SK-N-SH treated with all-trans-retinoic acid at 6 μM for 48 hours (cell line): ENCODE data around the gene SH2D6.

Experiments used
- ATAC-seq: fragments of 200-7000 bp; cut with Tn5 transposase; 3 replicates; pipeline ENCODE4 v1.9.1; 2020; ENCODE audit warnings: mild to moderate bottlenecking, moderate library complexity
- ARNTL ChIP-seq: fragments of 450-650 bp; formaldehyde crosslinking; IDR thresholded peaks from 2 replicates; pipeline ENCODE4 v1.5.0; 2020; ENCODE audit warnings: low read depth, mild to moderate bottlenecking, moderate library complexity, borderline replicate concordance
- CREB5 ChIP-seq: fragments of 250-450 bp; sonication (Bioruptor Pico); IDR thresholded peaks from 2 replicates; pipeline ENCODE4 v1.5.1; 2020; ENCODE audit warnings: low read depth, mild to moderate bottlenecking, moderate library complexity
- CSDC2 ChIP-seq: fragments of 250-450 bp; sonication (Bioruptor Pico); IDR thresholded peaks from 2 replicates; pipeline ENCODE4 v1.5.0; 2020; ENCODE audit warnings: mild to moderate bottlenecking, moderate library complexity
- CSRNP3 ChIP-seq: fragments of 250-450 bp; sonication (Bioruptor Pico); IDR thresholded peaks from 2 replicates; pipeline ENCODE4 v1.5.1; 2021; ENCODE audit warnings: mild to moderate bottlenecking, moderate library complexity
- GLIS3 ChIP-seq: fragments of 250-450 bp; sonication (Bioruptor Pico); IDR thresholded peaks from 2 replicates; pipeline ENCODE4 v1.5.0; 2020; ENCODE audit warnings: mild to moderate bottlenecking, moderate library complexity
- ISL1 ChIP-seq: fragments of 250-450 bp; sonication (Bioruptor Pico); IDR thresholded peaks from 2 replicates; pipeline ENCODE4 v2.1.2; 2022; ENCODE audit warnings: mild to moderate bottlenecking, moderate library complexity
- OSR1 ChIP-seq: fragments of 250-450 bp; sonication (Bioruptor Pico); IDR thresholded peaks from 2 replicates; pipeline ENCODE4 v1.8.0; 2022; ENCODE audit warnings: moderate library complexity, mild to moderate bottlenecking, inconsistent platforms
- PATZ1 ChIP-seq: fragments of 250-450 bp; sonication (Bioruptor Pico); IDR thresholded peaks from 2 replicates; pipeline ENCODE4 v1.8.0; 2020; ENCODE audit warnings: mild to moderate bottlenecking, moderate library complexity, borderline replicate concordance
- PPARA ChIP-seq: fragments of 250-450 bp; sonication (Bioruptor Pico); IDR thresholded peaks from 2 replicates; pipeline ENCODE4 v1.5.0; 2020; ENCODE audit warnings: mild to moderate bottlenecking, borderline replicate concordance
- RARB ChIP-seq: fragments of 250-450 bp; sonication (Bioruptor Pico); IDR thresholded peaks from 2 replicates; pipeline ENCODE4 v1.8.0; 2021; ENCODE audit warnings: mild to moderate bottlenecking, moderate library complexity
- SNAI2 ChIP-seq: fragments of 250-450 bp; sonication (Bioruptor Pico); IDR thresholded peaks from 2 replicates; pipeline ENCODE4 v1.5.0; 2020; ENCODE audit warnings: mild to moderate bottlenecking, moderate library complexity
- TCF4 ChIP-seq: fragments of 250-450 bp; sonication (Bioruptor Pico); IDR thresholded peaks from 2 replicates; pipeline ENCODE4 v1.8.0; 2021; ENCODE audit warnings: mild to moderate bottlenecking, moderate library complexity, borderline replicate concordance
- TOX ChIP-seq: fragments of 250-450 bp; sonication (Bioruptor Pico); IDR thresholded peaks from 2 replicates; pipeline ENCODE4 v1.8.0; 2021; ENCODE audit warnings: mild to moderate bottlenecking, moderate library complexity, borderline replicate concordance
- ZC3H10 ChIP-seq: fragments of 250-450 bp; sonication (Bioruptor Pico); IDR thresholded peaks from 2 replicates; pipeline ENCODE4 v1.5.1; 2021; ENCODE audit warnings: mild to moderate bottlenecking, moderate library complexity
- ZFP3 ChIP-seq: fragments of 250-450 bp; sonication (Bioruptor Pico); IDR thresholded peaks from 2 replicates; pipeline ENCODE4 v1.5.0; 2020; ENCODE audit warnings: mild to moderate bottlenecking, moderate library complexity
- ZFP30 ChIP-seq: fragments of 450-650 bp; formaldehyde crosslinking; IDR thresholded peaks from 2 replicates; pipeline ENCODE4 v1.5.0; 2022; ENCODE audit warnings: mild to moderate bottlenecking, moderate library complexity
- ZNF70 ChIP-seq: fragments of 450-650 bp; formaldehyde crosslinking; IDR thresholded peaks from 2 replicates; pipeline ENCODE4 v1.5.0; 2020; ENCODE audit warnings: mild to moderate bottlenecking, moderate library complexity
- ZNF8 ChIP-seq: fragments of 450-650 bp; formaldehyde crosslinking; IDR thresholded peaks from 2 replicates; pipeline ENCODE4 v1.5.0; 2020; ENCODE audit warnings: mild to moderate bottlenecking, moderate library complexity
- TF ChIP-seq, protein P1 (sequence below): fragments of 250-450 bp; sonication (Bioruptor Pico); IDR thresholded peaks from 2 replicates; pipeline ENCODE4 v1.5.0; 2020; ENCODE audit warnings: mild to moderate bottlenecking, moderate library complexity

Gene SH2D6

DNA sequence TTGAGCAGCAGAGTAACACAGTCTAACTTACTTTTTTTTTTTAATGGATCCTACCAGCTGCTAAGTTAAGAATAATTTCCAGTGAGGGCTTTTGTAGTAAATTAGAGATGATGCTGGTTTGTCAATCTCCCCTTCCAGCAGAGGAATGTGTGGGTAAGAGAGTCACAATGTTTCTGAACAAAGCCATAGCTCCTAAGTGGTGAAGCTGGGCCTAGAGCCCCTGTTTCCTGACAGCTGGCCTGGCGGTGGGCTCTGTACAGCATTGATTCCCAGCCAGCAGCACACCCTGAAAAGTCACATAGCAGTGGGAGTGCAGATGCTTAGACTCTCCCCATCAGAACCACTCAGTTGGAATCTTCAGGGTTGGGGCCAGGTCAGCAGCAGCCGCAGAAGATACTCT lies 32.8 kb upstream of the SH2D6 start (continued):
- TF ChIP-seq PATZ1 (CRISPR knock-in tag) (no peak), ARNTL (CRISPR knock-in tag) (no peak), CSRNP3 (no peak)
- TF ChIP-seq, all 23 proteins: peak for 0

DNA sequence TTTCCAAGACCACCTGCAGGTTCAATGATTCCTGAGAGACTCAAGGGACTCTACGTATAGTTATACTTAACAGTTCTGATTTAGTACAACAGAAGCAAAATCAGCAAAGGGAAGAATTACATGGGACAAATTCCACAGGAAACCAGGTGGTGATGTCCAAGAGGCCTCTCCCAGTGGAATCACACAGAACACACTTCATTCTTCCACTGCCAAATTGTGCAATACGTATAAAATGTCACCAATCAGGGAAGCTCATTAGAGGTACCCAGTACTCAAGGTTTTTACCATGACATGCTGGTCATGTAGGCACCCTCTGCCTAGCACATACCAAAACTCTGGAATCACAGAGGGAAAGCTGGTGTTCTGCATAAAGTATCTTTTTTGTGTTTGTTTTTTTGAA lies 30.8 kb upstream of the SH2D6 start:
- no peak for TF ChIP-seq CSRNP3
- TF ChIP-seq, protein P1, sequence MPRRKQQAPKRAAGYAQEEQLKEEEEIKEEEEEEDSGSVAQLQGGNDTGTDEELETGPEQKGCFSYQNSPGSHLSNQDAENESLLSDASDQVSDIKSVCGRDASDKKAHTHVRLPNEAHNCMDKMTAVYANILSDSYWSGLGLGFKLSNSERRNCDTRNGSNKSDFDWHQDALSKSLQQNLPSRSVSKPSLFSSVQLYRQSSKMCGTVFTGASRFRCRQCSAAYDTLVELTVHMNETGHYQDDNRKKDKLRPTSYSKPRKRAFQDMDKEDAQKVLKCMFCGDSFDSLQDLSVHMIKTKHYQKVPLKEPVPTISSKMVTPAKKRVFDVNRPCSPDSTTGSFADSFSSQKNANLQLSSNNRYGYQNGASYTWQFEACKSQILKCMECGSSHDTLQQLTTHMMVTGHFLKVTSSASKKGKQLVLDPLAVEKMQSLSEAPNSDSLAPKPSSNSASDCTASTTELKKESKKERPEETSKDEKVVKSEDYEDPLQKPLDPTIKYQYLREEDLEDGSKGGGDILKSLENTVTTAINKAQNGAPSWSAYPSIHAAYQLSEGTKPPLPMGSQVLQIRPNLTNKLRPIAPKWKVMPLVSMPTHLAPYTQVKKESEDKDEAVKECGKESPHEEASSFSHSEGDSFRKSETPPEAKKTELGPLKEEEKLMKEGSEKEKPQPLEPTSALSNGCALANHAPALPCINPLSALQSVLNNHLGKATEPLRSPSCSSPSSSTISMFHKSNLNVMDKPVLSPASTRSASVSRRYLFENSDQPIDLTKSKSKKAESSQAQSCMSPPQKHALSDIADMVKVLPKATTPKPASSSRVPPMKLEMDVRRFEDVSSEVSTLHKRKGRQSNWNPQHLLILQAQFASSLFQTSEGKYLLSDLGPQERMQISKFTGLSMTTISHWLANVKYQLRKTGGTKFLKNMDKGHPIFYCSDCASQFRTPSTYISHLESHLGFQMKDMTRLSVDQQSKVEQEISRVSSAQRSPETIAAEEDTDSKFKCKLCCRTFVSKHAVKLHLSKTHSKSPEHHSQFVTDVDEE (CRISPR knock-in tag), result no peak
- no peak for TF ChIP-seq PATZ1 (CRISPR knock-in tag)
- no peak for TF ChIP-seq TOX (CRISPR knock-in tag)
- TF ChIP-seq ISL1, result no peak
- TF ChIP-seq TCF4 (CRISPR knock-in tag), result no peak
- TF ChIP-seq ZFP30 (CRISPR knock-in tag), result no peak
- no peak for TF ChIP-seq CREB5 (CRISPR knock-in tag)
- TF ChIP-seq RARB (CRISPR knock-in tag), result no peak
- no peak for TF ChIP-seq ZNF70
- no peak for TF ChIP-seq SNAI2 (CRISPR knock-in tag)
- no peak for TF ChIP-seq CSDC2 (CRISPR knock-in tag)
- no peak for TF ChIP-seq ZNF8 (CRISPR knock-in tag)
- no peak for TF ChIP-seq PPARA (CRISPR knock-in tag)
- no peak for TF ChIP-seq ARNTL (CRISPR knock-in tag)
- no peak for TF ChIP-seq ZFP3
- TF ChIP-seq GLIS3 (CRISPR knock-in tag), result no peak
- no peak for TF ChIP-seq ZC3H10 (CRISPR knock-in tag)
- TF ChIP-seq OSR1 (CRISPR knock-in tag), result no peak
- TF ChIP-seq, all 23 proteins: peak for 0
- ATAC-seq, result no peak

DNA sequence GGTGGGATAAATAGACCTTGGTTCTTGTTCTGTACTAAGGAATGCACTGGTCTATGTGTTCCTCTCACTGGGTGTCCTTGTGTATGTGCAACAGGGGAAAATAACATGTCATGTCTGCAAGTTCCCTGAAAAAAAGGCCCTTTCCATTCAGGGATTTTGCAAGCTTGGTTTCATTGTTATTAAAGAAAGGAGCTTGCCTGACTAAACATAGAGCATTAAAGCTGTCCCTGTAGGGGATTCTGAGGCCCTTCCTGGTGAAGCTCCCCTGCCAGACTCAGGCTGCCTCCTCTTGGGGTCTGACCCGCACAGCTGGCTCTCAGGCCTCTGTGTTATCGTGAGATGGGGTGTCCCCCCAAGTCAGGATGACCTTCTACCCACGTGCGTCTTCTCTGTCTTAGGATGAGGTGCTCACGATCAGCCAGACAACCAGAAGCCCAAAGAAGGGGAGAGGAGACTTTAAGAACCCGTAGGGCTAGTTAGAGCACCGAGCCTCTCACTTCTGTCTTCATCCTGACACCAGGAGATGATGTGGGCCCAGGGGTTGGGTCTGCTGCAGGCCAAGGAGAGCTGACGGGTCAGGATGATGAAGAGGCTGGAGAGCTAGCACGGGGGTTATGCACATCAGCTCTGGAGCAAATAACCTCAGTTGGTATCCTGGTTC lies 29.5 kb upstream of the SH2D6 start:
- ATAC-seq, result no peak

More for the DNA sequence above, 29.5 kb upstream of the SH2D6 start:
- TF ChIP-seq OSR1 (CRISPR knock-in tag) (no peak), ARNTL (CRISPR knock-in tag) (no peak), GLIS3 (CRISPR knock-in tag) (no peak)
